GM21619 (cell line): ENCODE results near the gene PHRF1.

ENCODE experiments used
- ATAC-seq: cut with Tn5 transposase; IDR thresholded peaks from one replicate; pipeline ENCODE4 v1.9.1; 2021; ENCODE audit not compliant: unreplicated experiment

PHRF1 gene

GRCh38 chr11:614021-614622, 37.9 kb downstream of the PHRF1 start:
- no peak for ATAC-seq

DNA sequence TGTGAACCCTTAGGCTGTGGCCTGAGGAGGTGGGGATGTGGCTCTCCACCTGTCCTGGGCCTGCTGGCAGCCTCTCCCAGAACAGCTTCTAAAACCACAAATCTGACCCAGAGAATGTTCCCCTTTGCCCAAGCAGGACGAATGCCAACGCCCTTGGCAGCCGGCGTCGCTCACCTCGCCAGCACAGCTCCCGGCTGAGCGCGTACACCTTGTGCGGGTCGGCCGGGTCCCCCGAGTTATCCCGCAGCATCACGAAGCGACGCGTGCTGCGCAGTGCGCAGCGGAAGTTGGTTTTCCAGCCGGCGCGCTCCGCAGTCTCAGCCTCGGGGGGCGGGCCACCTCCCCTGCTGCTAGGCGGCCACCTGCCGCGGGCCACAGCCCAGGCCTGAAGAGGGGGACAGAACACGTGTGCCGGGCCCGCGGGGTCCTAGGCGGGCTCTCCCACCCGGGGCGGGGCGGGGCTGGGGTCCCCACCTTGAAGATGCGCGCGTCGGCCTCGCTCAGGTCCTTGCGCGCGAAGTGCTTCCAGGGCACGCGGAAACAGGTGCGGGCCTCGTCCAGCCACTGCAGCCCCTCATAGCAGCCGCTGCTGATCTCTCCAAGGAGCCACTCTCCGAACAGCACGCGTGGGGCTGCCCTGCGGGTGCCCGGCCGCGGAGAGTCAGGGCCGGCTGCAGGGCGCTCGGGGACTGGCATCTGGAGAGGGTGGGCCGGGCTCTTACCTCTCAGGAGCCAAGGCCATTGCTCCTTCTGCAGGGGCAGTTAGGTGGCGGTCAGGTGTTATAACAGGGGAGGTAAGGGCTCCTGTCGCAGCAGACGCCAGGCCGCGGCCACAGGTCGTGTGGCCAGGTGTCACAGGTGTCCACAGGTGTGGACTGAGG, 38.6 kb downstream of the PHRF1 start:
- ATAC-seq = no peak

DNA sequence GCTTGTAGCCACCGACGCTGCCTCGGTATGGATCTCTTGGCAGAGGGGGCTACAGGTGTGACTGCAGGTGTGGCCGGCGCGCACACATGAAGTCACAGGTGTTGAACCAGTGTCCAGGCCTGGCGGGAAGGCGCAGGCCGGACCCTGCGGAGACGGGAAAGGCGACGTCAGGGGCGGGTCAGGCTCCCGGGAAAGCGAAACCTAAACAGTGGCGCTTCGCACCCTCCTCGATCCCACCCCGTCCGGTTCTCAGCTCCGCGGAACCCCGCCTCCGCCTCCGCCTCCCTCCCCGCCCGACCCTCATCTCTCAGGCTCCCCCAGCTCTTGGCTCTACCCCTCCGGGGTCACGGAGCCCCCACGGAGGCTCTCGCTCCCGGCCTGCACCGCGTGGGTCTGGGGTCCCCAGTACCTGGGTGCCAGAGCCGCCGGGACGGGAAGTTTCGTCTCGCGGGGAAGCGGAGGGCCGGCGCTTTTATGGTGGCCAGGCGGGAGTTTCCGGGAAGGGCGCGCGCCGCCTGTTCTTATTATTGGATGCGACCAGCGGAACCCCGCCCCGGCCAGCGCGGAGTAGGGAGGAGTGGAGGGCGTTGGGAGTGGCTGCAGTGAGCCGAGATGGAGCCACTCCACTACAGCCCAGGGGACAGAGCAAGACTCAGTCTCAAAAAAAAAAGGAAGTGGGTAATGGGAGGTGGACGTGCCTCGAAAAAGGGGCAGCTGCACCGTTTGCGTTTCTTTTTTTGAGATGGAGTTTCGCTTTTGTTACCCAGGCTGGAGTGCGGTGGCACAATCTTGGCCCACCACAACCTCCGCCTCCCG, 39.4 kb downstream of the PHRF1 start, which contains the start of gene IRF7:
Gene IRF7, minus strand, starts transcription at position 447 of the 816 bp plus-strand sequence. CDS start 586 bp downstream, outside the sequence.
- ATAC-seq = peak; percentile 79

GRCh38 chr11:616320-617198, 40.3 kb downstream of the PHRF1 start:
- ATAC-seq = no peak

- ATAC-seq = no peak
Observed at GRCh38 chr11:617199-617911, 41.1 kb downstream of the PHRF1 start.

DNA sequence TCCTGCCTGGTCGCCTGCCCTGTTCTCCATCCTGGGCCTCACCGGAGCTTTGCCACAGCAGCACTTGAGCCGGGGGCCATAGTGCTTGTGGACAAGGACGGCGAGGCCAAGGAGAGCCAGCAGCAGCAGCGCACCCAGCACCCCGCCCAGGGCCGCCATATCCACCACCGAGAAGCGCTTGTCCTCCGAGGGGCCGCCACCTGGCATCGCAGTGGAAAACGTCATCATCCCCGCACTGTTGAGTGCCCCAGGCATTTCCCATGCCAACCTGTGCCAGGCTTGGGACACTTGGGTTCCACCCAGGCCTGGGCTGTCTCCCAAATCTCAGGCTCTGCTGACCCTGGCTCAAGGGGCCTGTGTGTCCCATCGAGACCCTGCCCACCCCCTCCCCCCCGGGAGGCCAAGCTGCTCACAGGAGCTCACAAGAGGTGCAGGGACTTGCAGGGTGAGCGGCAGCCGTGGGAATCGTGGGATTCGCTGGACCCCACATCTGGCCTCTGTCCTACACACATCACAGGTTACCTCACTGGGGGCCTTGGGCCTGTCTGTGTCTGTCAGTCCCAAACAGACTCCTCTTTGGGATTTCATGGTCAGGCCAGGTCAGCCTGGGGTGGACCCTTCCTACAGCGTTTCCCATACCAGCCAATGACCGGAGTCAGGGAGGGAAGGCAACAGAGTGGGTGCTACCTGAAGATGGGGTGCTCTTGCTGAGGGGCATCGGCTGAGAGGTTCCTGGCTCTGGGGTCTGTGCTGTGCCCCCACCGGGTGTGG, 41.8 kb downstream of the PHRF1 start:
- no peak for ATAC-seq

GRCh38 chr11:618856-619627, 42.8 kb downstream of the PHRF1 start:
- no peak for ATAC-seq

GRCh38 chr11:619628-620050, 43.4 kb downstream of the PHRF1 start:
- no peak for ATAC-seq

DNA sequence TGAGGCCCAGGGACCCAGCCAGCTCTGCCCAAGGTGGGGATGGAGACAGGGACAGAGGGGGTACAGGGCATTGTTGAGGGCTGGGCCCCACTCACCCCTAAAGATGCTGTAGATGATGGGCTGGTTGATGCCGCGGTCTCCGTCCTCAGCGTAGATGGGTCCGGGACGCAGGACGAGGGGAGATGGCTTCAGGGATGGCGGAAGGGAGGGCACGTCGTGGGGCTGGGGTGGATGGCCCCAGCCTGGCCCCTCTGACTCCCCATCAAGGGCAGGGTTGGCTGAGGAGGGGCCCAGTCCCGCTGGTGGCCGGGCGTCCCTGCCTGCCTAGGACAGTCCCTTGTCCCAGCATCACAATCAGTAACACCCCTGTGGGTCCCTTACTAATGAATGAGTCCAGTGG, 43.9 kb downstream of the PHRF1 start:
- ATAC-seq = no peak

DNA sequence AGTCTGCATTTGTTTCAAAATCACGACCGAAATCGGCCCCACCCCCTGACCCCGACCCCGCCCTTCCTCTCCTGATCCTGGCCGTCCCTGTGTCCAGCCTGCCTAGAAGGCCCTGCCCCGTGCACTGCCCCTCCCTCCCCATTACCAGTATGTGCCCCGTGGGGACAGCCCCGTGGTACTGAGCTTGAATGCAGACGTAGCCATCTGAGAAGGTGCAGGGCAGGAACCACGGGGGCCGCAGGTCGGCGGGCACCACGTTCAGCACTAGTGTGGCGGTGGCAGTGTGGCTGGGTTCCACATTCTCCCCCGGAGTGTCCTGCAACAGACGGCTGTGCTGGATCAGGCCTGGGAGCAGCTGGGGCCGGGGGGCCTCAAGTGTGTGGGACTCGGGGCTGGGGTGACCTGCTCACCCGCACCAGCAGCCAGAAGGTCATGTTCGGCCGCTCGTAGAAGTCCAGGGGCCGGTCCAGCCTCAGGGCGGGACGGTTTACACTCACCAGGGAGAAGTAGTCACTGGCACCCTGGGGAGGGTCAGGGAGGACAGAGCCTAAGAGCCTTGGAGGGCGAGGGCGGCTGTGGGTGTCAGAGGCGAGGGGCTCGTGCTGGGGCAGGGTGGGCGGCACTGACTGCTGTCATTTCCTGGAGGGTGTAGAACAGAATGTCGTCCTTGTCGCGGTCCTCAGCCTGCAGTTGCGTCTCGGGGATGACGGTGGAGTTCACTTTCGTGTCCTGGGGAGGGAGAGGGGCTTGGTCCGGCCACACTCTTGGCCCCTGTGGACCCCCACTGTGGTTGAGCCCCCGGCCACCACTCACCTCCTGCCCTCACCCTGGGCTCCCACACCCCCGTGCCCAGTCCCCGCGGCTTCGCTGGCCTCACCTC, 44.9 kb downstream of the PHRF1 start:
- ATAC-seq = no peak

DNA sequence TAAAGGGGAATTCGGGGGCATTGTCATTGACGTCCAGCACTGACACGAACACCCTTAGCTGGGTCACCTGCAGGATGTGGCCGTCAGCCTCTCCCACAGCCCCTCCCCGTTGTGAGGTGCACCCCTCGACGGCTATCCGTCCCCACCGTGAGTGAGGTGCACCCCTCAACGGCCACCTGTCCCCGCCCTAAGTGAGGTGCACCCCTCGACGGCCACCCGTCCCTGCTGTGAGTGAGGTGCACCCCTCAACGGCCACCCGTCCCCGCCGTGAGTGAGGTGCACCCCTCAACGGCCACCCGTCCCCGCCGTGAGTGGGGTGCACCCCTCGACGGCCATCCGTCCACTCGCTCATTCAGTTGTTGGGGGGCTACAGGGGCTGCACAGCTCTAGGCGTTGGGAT, 45.6 kb downstream of the PHRF1 start:
- ATAC-seq = no peak

DNA sequence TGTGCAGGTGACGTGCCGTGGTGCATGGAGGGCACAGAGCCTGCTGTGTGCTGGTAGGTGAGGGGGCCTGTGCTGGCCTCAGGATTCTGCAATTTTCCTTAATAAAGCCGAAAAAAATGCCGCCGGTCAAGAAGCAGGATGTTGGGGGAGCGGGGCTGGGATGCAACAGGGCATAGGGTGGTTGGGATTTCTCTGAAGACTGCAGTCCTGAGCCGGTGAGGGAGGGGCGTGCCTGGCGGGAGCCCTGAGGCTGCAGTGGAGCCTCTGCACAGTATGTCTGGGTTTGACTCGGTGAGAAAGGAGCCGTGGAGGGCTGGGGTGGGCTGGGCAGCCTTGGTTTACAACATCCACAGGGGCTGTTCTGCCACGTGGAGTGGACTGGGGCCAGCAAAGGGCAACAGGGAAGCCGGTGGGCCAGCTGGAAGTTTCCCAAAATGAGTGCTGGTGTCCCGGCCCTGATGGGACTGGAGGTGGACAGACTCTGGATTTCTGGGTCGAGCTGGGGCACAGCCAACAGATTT, 47.1 kb downstream of the PHRF1 start:
- no peak for ATAC-seq

DNA sequence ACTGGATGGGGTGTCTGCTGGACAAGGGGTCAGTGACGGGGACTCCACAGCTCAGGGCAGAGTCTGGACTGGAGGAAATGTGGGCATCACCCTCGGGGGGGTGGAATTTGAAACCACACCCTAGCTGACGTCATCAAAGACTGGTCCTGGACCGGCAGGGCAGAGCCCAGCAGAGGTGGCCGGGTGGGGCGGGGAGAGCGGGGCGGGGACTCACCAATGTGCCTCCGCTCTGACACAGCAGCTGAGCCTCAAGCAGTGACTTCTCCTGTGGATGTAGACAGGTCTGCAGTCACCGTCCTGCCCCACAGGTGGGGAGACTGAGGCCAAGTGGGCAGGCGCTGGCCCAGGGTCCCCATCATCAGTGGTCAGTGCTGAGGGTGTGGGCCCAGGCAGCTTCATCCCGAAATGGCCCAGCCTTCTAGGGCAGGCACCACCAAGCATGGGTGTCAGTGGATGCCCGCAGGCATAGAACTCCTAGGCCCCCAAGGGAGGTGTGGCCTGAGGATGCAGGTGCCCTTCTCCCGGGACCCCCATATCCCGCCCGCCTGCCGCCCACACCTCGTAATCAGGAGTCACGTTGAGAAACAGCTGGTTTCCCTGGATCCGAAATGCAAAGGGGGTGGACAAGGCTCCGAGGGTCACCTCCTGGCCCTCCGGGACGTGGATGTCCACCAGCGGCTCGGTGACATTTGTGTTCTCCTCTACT, 47.9 kb downstream of the PHRF1 start:
- ATAC-seq = no peak

GRCh38 chr11:624705-625635, 48.7 kb downstream of the PHRF1 start, which contains the start of gene CDHR5:
CDHR5 (minus strand) TSS chr11:624955; CDS start chr11:624902, 53 bp downstream.
- ATAC-seq = no peak

GRCh38 chr11:625636-626268, 49.5 kb downstream of the PHRF1 start:
- ATAC-seq = no peak
